ENCODE results near the gene KLK15.

- TF ChIP-seq EZH2 (IDR thresholded peaks at IDR 0.05; ENCODE audit: borderline replicate concordance, insufficient read depth, low read length, poor library complexity, severe bottlenecking): no peak
- no peak for TF ChIP-seq POLR2AphosphoS5 (IDR thresholded peaks at IDR 0.05)
- no peak for TF ChIP-seq CTCF (IDR thresholded peaks at IDR 0.05; ENCODE audit: poor library complexity, severe bottlenecking)
- no peak for TF ChIP-seq TAF1 (IDR thresholded peaks at IDR 0.05; ENCODE audit: low read depth)
- TF ChIP-seq RAD21 (conservative IDR thresholded peaks at IDR 0.05): no peak
- TF ChIP-seq REST (IDR thresholded peaks at IDR 0.05; ENCODE audit: borderline replicate concordance): no peak
- TF ChIP-seq MXI1 (conservative IDR thresholded peaks at IDR 0.05; ENCODE audit: poor library complexity, severe bottlenecking): no peak
- no peak for TF ChIP-seq EP300 (conservative IDR thresholded peaks at IDR 0.05; ENCODE audit: poor library complexity, severe bottlenecking)
- TF ChIP-seq SMC3 (conservative IDR thresholded peaks at IDR 0.05; ENCODE audit: poor library complexity): no peak
Measured at GRCh38 chr19:50790922-50791467, 42.4 kb downstream of the KLK15 start.

Measured in neural cell (in vitro differentiated cells).